DOHH2 (cell line): Measurements from ENCODE around the gene KCNMA1.

Source experiments
- H3F3A ChIP-seq: fragments of 200-600 bp; sonication (generic), shearing (Covaris generic); 2 replicates; pipeline ENCODE4 v1.6.0; 2016; ENCODE audit warnings: antibody characterized with exemption, mild to moderate bottlenecking; ENCODE audit not compliant: control insufficient read depth, insufficient read depth
- H3K27ac ChIP-seq: fragments of 200-600 bp; sonication (generic); 2 replicates; pipeline ENCODE4 v1.5.1; 2014; ENCODE audit warnings: low read depth, mild to moderate bottlenecking, low read length, moderate library complexity
- H3K27me3 ChIP-seq: fragments of 200-600 bp; sonication (generic); 2 replicates; pipeline ENCODE4 v1.6.1; 2014; ENCODE audit warnings: mild to moderate bottlenecking, low read length, mixed read lengths; ENCODE audit not compliant: control insufficient read depth
- H3K36me3 ChIP-seq: fragments of 200-600 bp; sonication (generic); 2 replicates; pipeline ENCODE4 v1.6.1; 2014; ENCODE audit warnings: mild to moderate bottlenecking, low read length, moderate library complexity, mixed read lengths; ENCODE audit not compliant: control insufficient read depth
- H3K4me1 ChIP-seq: fragments of 200-600 bp; sonication (generic); 2 replicates; pipeline ENCODE4 v1.6.1; 2014; ENCODE audit warnings: mild to moderate bottlenecking, low read length, mixed read lengths; ENCODE audit not compliant: control insufficient read depth
- H3K4me2 ChIP-seq: fragments of 200-600 bp; sonication (generic); 2 replicates; pipeline ENCODE4 v1.6.0; 2014; ENCODE audit warnings: mild to moderate bottlenecking, low read length, moderate library complexity
- H3K4me3 ChIP-seq: fragments of 200-600 bp; sonication (generic); 2 replicates; pipeline ENCODE4 v1.5.1; 2014; ENCODE audit warnings: mild to moderate bottlenecking, low read length, mixed read lengths
- H3K79me2 ChIP-seq: fragments of 200-600 bp; sonication (generic); 2 replicates; pipeline ENCODE4 v1.6.1; 2014; ENCODE audit warnings: mild to moderate bottlenecking, low read length, mixed read lengths; ENCODE audit not compliant: control insufficient read depth
- H3K9me2 ChIP-seq: fragments of 200-600 bp; sonication (generic); replicated peaks from 2 replicates; pipeline ENCODE4 v1.6.1; 2014; ENCODE audit warnings: mild to moderate bottlenecking, low read length, mixed read lengths; ENCODE audit not compliant: control insufficient read depth
- H3K9me3 ChIP-seq: fragments of 200-600 bp; sonication (generic); 2 replicates; pipeline ENCODE4 v1.6.1; 2014; ENCODE audit warnings: antibody characterized with exemption, low read length, mixed read lengths; ENCODE audit not compliant: control insufficient read depth, insufficient read depth
- H4K20me1 ChIP-seq: fragments of 200-600 bp; sonication (generic); 2 replicates; pipeline ENCODE4 v1.6.0; 2014; ENCODE audit warnings: low read depth, mild to moderate bottlenecking, antibody characterized with exemption, low read length, moderate library complexity; ENCODE audit not compliant: control insufficient read depth, insufficient read depth
- EZH2phosphoT487 ChIP-seq: fragments of 200-600 bp; sonication (generic); IDR thresholded peaks from 2 replicates; pipeline ENCODE4 v1.6.1; 2017; ENCODE audit warnings: borderline replicate concordance, mild to moderate bottlenecking, antibody characterized with exemption, low read length, moderate library complexity, mixed read lengths
- TF ChIP-seq, protein P1 (sequence below): fragments of 200-600 bp; sonication (generic); IDR thresholded peaks from one replicate; pipeline ENCODE4 v1.5.1; 2014; ENCODE audit warnings: antibody characterized with exemption, mild to moderate bottlenecking, low read depth, low read length; ENCODE audit not compliant: poor library complexity, severe bottlenecking

The KCNMA1 gene

GRCh38 chr10:77223526-77224460, 413.8 kb downstream of the KCNMA1 start:
- Histone ChIP-seq H3K4me1 (no peaks in the 10 kb centered on the region), H4K20me1 (no peaks in the 10 kb centered on the region), H3K79me2 (no peaks in the 10 kb centered on the region), H3K27ac (no peak overlapping the region), H3K36me3 (no peaks in the 10 kb centered on the region), H3K27me3 (no peaks in the 10 kb centered on the region), H3F3A (no peaks in the 10 kb centered on the region), H3K4me3 (no peak overlapping the region), H3K4me2 (no peak overlapping the region), H3K9me2 (no peaks in the 10 kb centered on the region), H3K9me3 (no peaks in the 10 kb centered on the region)
- TF ChIP-seq EZH2phosphoT487: no peak
- TF ChIP-seq, protein P1, sequence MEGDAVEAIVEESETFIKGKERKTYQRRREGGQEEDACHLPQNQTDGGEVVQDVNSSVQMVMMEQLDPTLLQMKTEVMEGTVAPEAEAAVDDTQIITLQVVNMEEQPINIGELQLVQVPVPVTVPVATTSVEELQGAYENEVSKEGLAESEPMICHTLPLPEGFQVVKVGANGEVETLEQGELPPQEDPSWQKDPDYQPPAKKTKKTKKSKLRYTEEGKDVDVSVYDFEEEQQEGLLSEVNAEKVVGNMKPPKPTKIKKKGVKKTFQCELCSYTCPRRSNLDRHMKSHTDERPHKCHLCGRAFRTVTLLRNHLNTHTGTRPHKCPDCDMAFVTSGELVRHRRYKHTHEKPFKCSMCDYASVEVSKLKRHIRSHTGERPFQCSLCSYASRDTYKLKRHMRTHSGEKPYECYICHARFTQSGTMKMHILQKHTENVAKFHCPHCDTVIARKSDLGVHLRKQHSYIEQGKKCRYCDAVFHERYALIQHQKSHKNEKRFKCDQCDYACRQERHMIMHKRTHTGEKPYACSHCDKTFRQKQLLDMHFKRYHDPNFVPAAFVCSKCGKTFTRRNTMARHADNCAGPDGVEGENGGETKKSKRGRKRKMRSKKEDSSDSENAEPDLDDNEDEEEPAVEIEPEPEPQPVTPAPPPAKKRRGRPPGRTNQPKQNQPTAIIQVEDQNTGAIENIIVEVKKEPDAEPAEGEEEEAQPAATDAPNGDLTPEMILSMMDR: no peak

DNA sequence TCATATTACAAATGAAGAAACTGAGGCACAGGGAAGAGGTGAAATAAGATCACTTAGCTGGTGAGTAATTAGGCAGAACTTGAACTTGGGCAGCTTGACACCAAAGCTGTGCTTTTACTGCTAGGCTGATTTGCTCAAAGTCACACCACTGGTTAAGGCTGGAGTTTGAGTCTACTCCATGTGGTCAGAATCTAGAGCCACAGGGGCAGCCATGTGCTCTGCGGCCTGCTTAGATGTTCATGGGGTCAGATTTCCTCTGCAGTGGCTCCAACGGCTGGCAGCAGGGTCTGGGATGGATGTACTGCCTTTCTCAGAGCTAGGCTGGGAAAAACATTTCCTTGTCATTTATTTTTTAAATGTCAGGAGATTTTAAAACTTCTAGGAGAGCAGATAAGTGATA, 417.5 kb downstream of the KCNMA1 start:
- Histone ChIP-seq H3K9me2 (no peaks in the 10 kb centered on the region), H3K36me3 (no peaks in the 10 kb centered on the region), H3F3A (no peaks in the 10 kb centered on the region), H3K27ac (no peak overlapping the region), H3K4me1 (no peaks in the 10 kb centered on the region), H3K4me2 (no peak overlapping the region), H3K27me3 (no peaks in the 10 kb centered on the region), H4K20me1 (no peaks in the 10 kb centered on the region), H3K4me3 (no peak overlapping the region), H3K79me2 (no peaks in the 10 kb centered on the region), H3K9me3 (no peaks in the 10 kb centered on the region)
- TF ChIP-seq, protein P1: no peak
- TF ChIP-seq EZH2phosphoT487: no peak

GRCh38 chr10:77219046-77219445, 418.6 kb downstream of the KCNMA1 start:
- Histone ChIP-seq H3K27me3 (no peaks in the 10 kb centered on the region), H3K4me2 (no peak overlapping the region), H3K4me1 (no peaks in the 10 kb centered on the region), H3K9me2 (no peaks in the 10 kb centered on the region), H3K4me3 (no peak overlapping the region), H3K36me3 (no peaks in the 10 kb centered on the region), H4K20me1 (no peaks in the 10 kb centered on the region), H3K79me2 (no peaks in the 10 kb centered on the region), H3F3A (no peaks in the 10 kb centered on the region), H3K9me3 (no peaks in the 10 kb centered on the region), H3K27ac (no peak overlapping the region)
- TF ChIP-seq, protein P1: no peak
- no peak for TF ChIP-seq EZH2phosphoT487
